ENCODE measurements around the gene GNG4. TPM values are rescaled to one million over a fixed set of nuclear protein-coding genes. Genes with fewer than 3 reads are reported as not detected.
"Not testable (repeated sequence)": the region's sequence is repeated elsewhere in the genome, so short reads cannot be mapped to it uniquely, and the experiment has no call there.

GNG4 gene
- total RNA-seq, 1 donor from 2014 or later = not detected

GRCh38 chr1:235622936-235623779 is 26.4 kb downstream of the GNG4 start:
- Histone ChIP-seq H3K27me3 (ENCODE audit: low read depth) (no peaks in the 10 kb centered on the region), H3K4me1 (peaks cover 7% of the 10 kb centered on the region), H3K36me3 (no peaks in the 10 kb centered on the region), H3K9me3 (no peaks in the 10 kb centered on the region), H3K27ac (no peak overlapping the region), H3K4me3 (no peak overlapping the region)
- intact Hi-C loops (cut with DNase I) = no loop called here
- ATAC-seq (no peak), DNase-seq (no peak)
- TF ChIP-seq CTCF (IDR thresholded peaks at IDR 0.05) = no peak

GRCh38 chr1:235619149-235619548 is 30.4 kb downstream of the GNG4 start:
- H3K27ac ChIP-seq; intact Hi-C loops (cut with DNase I); H3K4me1 ChIP-seq; H3K36me3 ChIP-seq; H3K27me3 ChIP-seq (ENCODE audit: low read depth); H3K4me3 ChIP-seq; ATAC-seq; DNase-seq; H3K9me3 ChIP-seq: not testable (repeated sequence)

GRCh38 chr1:235617808-235618207 is 31.8 kb downstream of the GNG4 start:
- Histone ChIP-seq H3K4me3 (no peak overlapping the region), H3K27ac (no peak overlapping the region), H3K27me3 (ENCODE audit: low read depth) (no peaks in the 10 kb centered on the region), H3K9me3 (no peaks in the 10 kb centered on the region), H3K4me1 (no peaks in the 10 kb centered on the region), H3K36me3 (no peaks in the 10 kb centered on the region)
- TF ChIP-seq CTCF (IDR thresholded peaks at IDR 0.05) = no peak
- ATAC-seq = no peak
- no peak for DNase-seq
- intact Hi-C loops (cut with DNase I) = no loop called here

GRCh38 chr1:235617140-235617539 is 32.4 kb downstream of the GNG4 start:
- H3K27me3 ChIP-seq (ENCODE audit: low read depth) = no peaks in the 10 kb centered on the region
- no peak for ATAC-seq
- H3K36me3 ChIP-seq = no peaks in the 10 kb centered on the region
- no peak for TF ChIP-seq CTCF (IDR thresholded peaks at IDR 0.05)
- no peaks in the 10 kb centered on the region for H3K4me1 ChIP-seq
- intact Hi-C loops (cut with DNase I) = no loop called here
- no peak for DNase-seq
- no peaks in the 10 kb centered on the region for H3K9me3 ChIP-seq
- no peak overlapping the region for H3K4me3 ChIP-seq
- no peak overlapping the region for H3K27ac ChIP-seq

GRCh38 chr1:235614442-235614954 is 35.1 kb downstream of the GNG4 start:
- intact Hi-C loops (cut with DNase I) = no loop called here
- H3K27me3 ChIP-seq (ENCODE audit: low read depth) = no peaks in the 10 kb centered on the region
- H3K4me3 ChIP-seq = no peak overlapping the region
- no peaks in the 10 kb centered on the region for H3K9me3 ChIP-seq
- H3K4me1 ChIP-seq = no peaks in the 10 kb centered on the region
- no peak overlapping the region for H3K27ac ChIP-seq
- DNase-seq (no peak), ATAC-seq (no peak)
- no peaks in the 10 kb centered on the region for H3K36me3 ChIP-seq
- no peak for TF ChIP-seq CTCF (IDR thresholded peaks at IDR 0.05)

GRCh38 chr1:235613602-235614001 is 36.0 kb downstream of the GNG4 start:
- ATAC-seq = no peak
- intact Hi-C loops (cut with DNase I) = no loop called here
- no peak for TF ChIP-seq CTCF (IDR thresholded peaks at IDR 0.05)
- Histone ChIP-seq H3K4me1 (no peaks in the 10 kb centered on the region), H3K4me3 (no peak overlapping the region), H3K9me3 (no peaks in the 10 kb centered on the region), H3K27me3 (ENCODE audit: low read depth) (no peaks in the 10 kb centered on the region), H3K27ac (no peak overlapping the region), H3K36me3 (no peaks in the 10 kb centered on the region)
- no peak for DNase-seq
